GM23248 (cell line): ENCODE results near the gene FUT7. TPM values are rescaled to one million over a fixed set of nuclear protein-coding genes. Genes with fewer than 3 reads are reported as not detected.

Source experiments
- DNase-seq: peaks from one replicate; pipeline ENCODE4 v3.0.0-alpha.2; 2015
- H2AFZ ChIP-seq: fragments of 200-600 bp; sonication (generic); 2 replicates; pipeline ENCODE4 v1.6.1; 2016; ENCODE audit warnings: antibody characterized with exemption
- H3F3A ChIP-seq: fragments of 200-600 bp; sonication (generic); 2 replicates; pipeline ENCODE4 v1.6.1; 2016; ENCODE audit warnings: mild to moderate bottlenecking, antibody characterized with exemption, mixed run types; ENCODE audit not compliant: insufficient read depth
- H3K27ac ChIP-seq: fragments of 200-600 bp; sonication (generic); 2 replicates; pipeline ENCODE4 v1.5.1; 2016; ENCODE audit warnings: mild to moderate bottlenecking
- H3K27me3 ChIP-seq: fragments of 200-600 bp; sonication (generic); replicated peaks from 2 replicates; pipeline ENCODE4 v1.6.1; 2016; ENCODE audit warnings: mild to moderate bottlenecking; ENCODE audit not compliant: insufficient read depth
- H3K36me3 ChIP-seq: fragments of 200-600 bp; sonication (generic); 2 replicates; pipeline ENCODE4 v1.6.1; 2016; ENCODE audit warnings: low read depth, mild to moderate bottlenecking
- H3K4me1 ChIP-seq: fragments of 200-600 bp; sonication (generic); 2 replicates; pipeline ENCODE4 v1.6.1; 2016; ENCODE audit warnings: mild to moderate bottlenecking; ENCODE audit not compliant: insufficient read depth
- H3K4me2 ChIP-seq: fragments of 200-600 bp; sonication (generic); one replicate; pipeline ENCODE4 v1.6.1; 2016; ENCODE audit warnings: mild to moderate bottlenecking; ENCODE audit not compliant: unreplicated experiment
- H3K4me3 ChIP-seq: fragments of 200-600 bp; sonication (generic); 2 replicates; pipeline ENCODE4 v1.5.1; 2016; ENCODE audit warnings: mild to moderate bottlenecking
- H3K79me2 ChIP-seq: fragments of 200-600 bp; sonication (generic); 2 replicates; pipeline ENCODE4 v1.6.1; 2016; ENCODE audit warnings: mild to moderate bottlenecking; ENCODE audit not compliant: insufficient read depth
- H3K9ac ChIP-seq: fragments of 200-600 bp; sonication (generic); 2 replicates; pipeline ENCODE4 v1.6.1; 2016; ENCODE audit warnings: mild to moderate bottlenecking
- H3K9me2 ChIP-seq: fragments of 200-600 bp; sonication (generic); 2 replicates; pipeline ENCODE4 v1.6.1; 2016; ENCODE audit warnings: mixed run types, mild to moderate bottlenecking, moderate library complexity; ENCODE audit not compliant: insufficient read depth
- H3K9me3 ChIP-seq: fragments of 200-600 bp; sonication (generic); one replicate; pipeline ENCODE4 v1.6.1; 2017; ENCODE audit warnings: low read depth
- H4K20me1 ChIP-seq: fragments of 200-600 bp; sonication (generic); 2 replicates; pipeline ENCODE4 v1.6.0; 2016; ENCODE audit not compliant: insufficient read depth
- EZH2 ChIP-seq: fragments of 200-600 bp; sonication (generic); IDR thresholded peaks from 2 replicates; pipeline ENCODE4 v1.6.1; 2018; ENCODE audit warnings: antibody characterized with exemption, mild to moderate bottlenecking; ENCODE audit not compliant: insufficient read depth, poor library complexity, severe bottlenecking
- EZH2phosphoT487 ChIP-seq: fragments of 200-600 bp; sonication (generic); IDR thresholded peaks from 2 replicates; pipeline ENCODE4 v1.6.1; 2018; ENCODE audit warnings: antibody characterized with exemption, moderate library complexity, mild to moderate bottlenecking, low read depth; ENCODE audit not compliant: insufficient read depth
- WGBS, 2 experiments: methylation state at CpG; one replicate each; pipeline ENCODE4 v1.1.6; 2015 to 2017; ENCODE audit warnings: low lambda C conversion rate in 2 of 2, low coverage in 1 of 2; ENCODE audit errors: missing lambda C conversion rate in 2 of 2; 5-methylcytosine and 5-hydroxymethylcytosine counted together
- in situ Hi-C: fragments of 300-500 bp; cut with MboI; formaldehyde crosslinking; loops from 2 replicates; pipeline ENCODE4 v1.15.0; 2020
- polyA plus RNA-seq: library from polyadenylated mRNA; unstranded; fragments of >200 nt; fragmentation: Nextera tagmentation; extraction: Ambion mirVana; gene quantifications from 2 replicates; pipeline ENCODE4 v1.2.1, GENCODE V29; 2016
- total RNA-seq: library from RNA; depleted of rRNA; stranded (reverse); fragments of >200 nt; shearing (Covaris generic); gene quantifications from 2 replicates; pipeline ENCODE4 v1.2.3, GENCODE V29; 2014

The FUT7 gene
- total and polyA plus RNA-seq, 2 experiments from 2014 or later: not detected

GRCh38 chr9:137057545-137057944, 25.7 kb upstream of the FUT7 start:
- DNase-seq: no peak

GRCh38 chr9:137056739-137057415, 25.0 kb upstream of the FUT7 start:
- no peak for TF ChIP-seq EZH2
- DNase-seq: no peak
- Histone ChIP-seq H3K9ac (no peak overlapping the region), H3K27ac (no peak overlapping the region), H3F3A (0 out of 2 replicates have a peak, but pooled peaks cover 5% of the 10 kb centered on the region), H3K27me3 (peaks cover 13% of the 10 kb centered on the region; the same call in 1 of the 2 replicates), H4K20me1 (no peaks in the 10 kb centered on the region), H3K4me3 (no peak overlapping the region), H3K4me1 (peaks cover 4% of the 10 kb centered on the region; the same call in 1 of the 2 replicates), H3K9me2 (no peaks in the 10 kb centered on the region), H3K79me2 (no peaks in the 10 kb centered on the region), H3K36me3 (no peaks in the 10 kb centered on the region), H3K9me3 (no peaks in the 10 kb centered on the region), H2AFZ (no peak overlapping the region), H3K4me2 (no peak overlapping the region)
- in situ Hi-C loops: no loop called here
- whole genome bisulfite sequencing, 2 experiments: 45 to 49% methylated on average over 17 of the region's 17 CpGs

More at GRCh38 chr9:137057545-137057944, 25.7 kb upstream of the FUT7 start:
- Histone ChIP-seq H3K4me3 (no peak overlapping the region), H3K9ac (no peak overlapping the region), H3K9me2 (no peaks in the 10 kb centered on the region), H3K4me1 (peaks cover 4% of the 10 kb centered on the region; the same call in 1 of the 2 replicates), H3K9me3 (no peaks in the 10 kb centered on the region), H3K27me3 (peaks cover 11% of the 10 kb centered on the region; the same call in 1 of the 2 replicates), H2AFZ (no peak overlapping the region), H3K27ac (no peak overlapping the region), H4K20me1 (no peaks in the 10 kb centered on the region), H3F3A (0 out of 2 replicates have a peak, but pooled peaks cover 5% of the 10 kb centered on the region), H3K79me2 (no peaks in the 10 kb centered on the region), H3K36me3 (no peaks in the 10 kb centered on the region), H3K4me2 (no peak overlapping the region)
- in situ Hi-C loops: no loop called here
- no peak for TF ChIP-seq EZH2
- 22 to 40% methylated on average over 11 to 16 of the region's 16 CpGs for WGBS, 2 experiments

GRCh38 chr9:137055385-137056364, 23.8 kb upstream of the FUT7 start:
- Histone ChIP-seq H3K36me3 (no peaks in the 10 kb centered on the region), H3K9me3 (no peaks in the 10 kb centered on the region), H3K4me3 (no peak overlapping the region), H3K9me2 (no peaks in the 10 kb centered on the region), H3F3A (0 out of 2 replicates have a peak, but pooled peaks cover 5% of the 10 kb centered on the region), H3K27ac (no peak overlapping the region), H3K4me1 (peaks cover 4% of the 10 kb centered on the region; the same call in 1 of the 2 replicates), H4K20me1 (no peaks in the 10 kb centered on the region), H3K9ac (no peak overlapping the region), H3K27me3 (peaks cover 13% of the 10 kb centered on the region; the same call in 1 of the 2 replicates), H2AFZ (no peak overlapping the region), H3K4me2 (no peak overlapping the region), H3K79me2 (no peaks in the 10 kb centered on the region)
- in situ Hi-C loops: no loop called here
- 12 to 16% methylated on average over 23 to 28 of the region's 28 CpGs for WGBS, 2 experiments
- TF ChIP-seq EZH2 (no peak), EZH2phosphoT487 (no peak)
- peak; percentile 53 for DNase-seq

- Histone ChIP-seq H3K79me2 (no peaks in the 10 kb centered on the region), H3K4me3 (no peak overlapping the region), H3K4me2 (no peak overlapping the region), H2AFZ (no peak overlapping the region), H3K9me2 (no peaks in the 10 kb centered on the region), H3K36me3 (no peaks in the 10 kb centered on the region), H3K27me3 (peaks cover 13% of the 10 kb centered on the region; the same call in 1 of the 2 replicates), H4K20me1 (no peaks in the 10 kb centered on the region), H3F3A (0 out of 2 replicates have a peak, but pooled peaks cover 5% of the 10 kb centered on the region), H3K9ac (no peak overlapping the region), H3K27ac (no peak overlapping the region), H3K4me1 (peaks cover 4% of the 10 kb centered on the region; the same call in 1 of the 2 replicates), H3K9me3 (no peaks in the 10 kb centered on the region)
- in situ Hi-C loops: no loop called here
- DNase-seq: no peak
- TF ChIP-seq EZH2phosphoT487: no peak
- no peak for TF ChIP-seq EZH2
- 69 to 78% methylated on average over 17 of the region's 17 CpGs for WGBS, 2 experiments
Measured at GRCh38 chr9:137054932-137055384, 23.1 kb upstream of the FUT7 start.
